Activated T-cell treated with anti-CD3 and anti-CD28 coated beads, Interleukin-2, amount 50 U/mL, for 24 hours (primary cell): ENCODE data around the gene ARL3.

Experiments
- DNase-seq: peaks from one replicate; pipeline ENCODE4 v3.0.0-alpha.2; 2020
- H3K27ac Mint-ChIP-seq: 2 replicates; pipeline ENCODE4 v1.8.0; 2020; ENCODE audit warnings: mild to moderate bottlenecking, mixed read lengths
- H3K27me3 Mint-ChIP-seq: 2 replicates; pipeline ENCODE4 v1.8.0; 2020; ENCODE audit warnings: mixed read lengths
- H3K36me3 Mint-ChIP-seq: 2 replicates; pipeline ENCODE4 v1.8.0; 2020; ENCODE audit warnings: low read depth, mixed read lengths
- H3K4me1 Mint-ChIP-seq: 2 replicates; pipeline ENCODE4 v1.8.0; 2020; ENCODE audit warnings: low read depth, mixed read lengths
- H3K4me3 Mint-ChIP-seq: 2 replicates; pipeline ENCODE4 v1.8.0; 2020; ENCODE audit warnings: mild to moderate bottlenecking, moderate library complexity, mixed read lengths
- H3K9me3 Mint-ChIP-seq: 2 replicates; pipeline ENCODE4 v1.8.0; 2020; ENCODE audit warnings: mixed read lengths

ARL3 gene

GRCh38 chr10:102641880-102642735, 72.1 kb downstream of the ARL3 start:
- Mint-ChIP-seq H3K36me3 (peaks cover 25% of the 10 kb centered on the region), H3K9me3 (no peaks in the 10 kb centered on the region), H3K4me1 (peaks cover 19% of the 10 kb centered on the region), H3K4me3 (peak overlapping the region; percentile 85), H3K27ac (peak overlapping the region; percentile 93), H3K27me3 (no peaks in the 10 kb centered on the region)
- peak; percentile 98 for DNase-seq

- Mint-ChIP-seq H3K27me3 (no peaks in the 10 kb centered on the region), H3K9me3 (no peaks in the 10 kb centered on the region), H3K4me3 (peak overlapping the region; percentile 85), H3K27ac (peak overlapping the region; percentile 93), H3K4me1 (peaks cover 17% of the 10 kb centered on the region), H3K36me3 (peaks cover 18% of the 10 kb centered on the region)
- DNase-seq, result no peak
Measured at GRCh38 chr10:102641402-102641801, 72.8 kb downstream of the ARL3 start.

- DNase-seq, result no peak
- H3K4me1 Mint-ChIP-seq, result peaks cover 26% of the 10 kb centered on the region
- no peak overlapping the region for H3K27ac Mint-ChIP-seq
- no peaks in the 10 kb centered on the region for H3K9me3 Mint-ChIP-seq
- no peak overlapping the region for H3K4me3 Mint-ChIP-seq
- peaks cover under 1% of the 10 kb centered on the region for H3K36me3 Mint-ChIP-seq
- no peaks in the 10 kb centered on the region for H3K27me3 Mint-ChIP-seq
Measured at GRCh38 chr10:102639537-102639936, 74.7 kb downstream of the ARL3 start.

- no peaks in the 10 kb centered on the region for H3K9me3 Mint-ChIP-seq
- no peak for DNase-seq
- H3K27me3 Mint-ChIP-seq, result no peaks in the 10 kb centered on the region
- H3K4me1 Mint-ChIP-seq, result peaks cover 50% of the 10 kb centered on the region
- H3K27ac Mint-ChIP-seq, result peak overlapping the region; percentile 27
- peaks cover 3% of the 10 kb centered on the region for H3K36me3 Mint-ChIP-seq
- H3K4me3 Mint-ChIP-seq, result no peak overlapping the region
Measured at GRCh38 chr10:102635377-102635776, 78.8 kb downstream of the ARL3 start.

- H3K4me3 Mint-ChIP-seq, result no peak overlapping the region
- peaks cover 50% of the 10 kb centered on the region for H3K4me1 Mint-ChIP-seq
- H3K36me3 Mint-ChIP-seq, result peaks cover 8% of the 10 kb centered on the region
- H3K27ac Mint-ChIP-seq, result peak overlapping the region; percentile 87
- H3K27me3 Mint-ChIP-seq, result no peaks in the 10 kb centered on the region
- no peak for DNase-seq
- H3K9me3 Mint-ChIP-seq, result no peaks in the 10 kb centered on the region
Measured at GRCh38 chr10:102634686-102635085, 79.5 kb downstream of the ARL3 start.

- Mint-ChIP-seq H3K36me3 (peaks cover 8% of the 10 kb centered on the region), H3K4me3 (peak overlapping the region; percentile 36), H3K27me3 (no peaks in the 10 kb centered on the region), H3K9me3 (no peaks in the 10 kb centered on the region), H3K27ac (peak overlapping the region; percentile 87), H3K4me1 (peaks cover 50% of the 10 kb centered on the region)
- no peak for DNase-seq
Measured at GRCh38 chr10:102633848-102634247, 80.3 kb downstream of the ARL3 start.

GRCh38 chr10:102633287-102633686, 80.9 kb downstream of the ARL3 start:
- peaks cover 50% of the 10 kb centered on the region for H3K4me1 Mint-ChIP-seq
- no peaks in the 10 kb centered on the region for H3K9me3 Mint-ChIP-seq
- peak overlapping the region; percentile 36 for H3K4me3 Mint-ChIP-seq
- peak overlapping the region; percentile 87 for H3K27ac Mint-ChIP-seq
- H3K36me3 Mint-ChIP-seq, result peaks cover 8% of the 10 kb centered on the region
- DNase-seq, result peak; percentile 55
- H3K27me3 Mint-ChIP-seq, result no peaks in the 10 kb centered on the region

GRCh38 chr10:102632394-102633111, 81.6 kb downstream of the ARL3 start:
- no peaks in the 10 kb centered on the region for H3K9me3 Mint-ChIP-seq
- H3K36me3 Mint-ChIP-seq, result peaks cover 8% of the 10 kb centered on the region
- peaks cover 50% of the 10 kb centered on the region for H3K4me1 Mint-ChIP-seq
- no peak for DNase-seq
- no peak overlapping the region for H3K4me3 Mint-ChIP-seq
- no peaks in the 10 kb centered on the region for H3K27me3 Mint-ChIP-seq
- peak overlapping the region; percentile 87 for H3K27ac Mint-ChIP-seq

GRCh38 chr10:102631525-102632393, 82.4 kb downstream of the ARL3 start:
- no peak for DNase-seq
- Mint-ChIP-seq H3K27ac (peak overlapping the region; percentile 87), H3K4me1 (peaks cover 48% of the 10 kb centered on the region), H3K27me3 (no peaks in the 10 kb centered on the region), H3K4me3 (no peak overlapping the region), H3K9me3 (no peaks in the 10 kb centered on the region), H3K36me3 (peaks cover 9% of the 10 kb centered on the region)

- peaks cover 42% of the 10 kb centered on the region for H3K4me1 Mint-ChIP-seq
- H3K27me3 Mint-ChIP-seq, result no peaks in the 10 kb centered on the region
- no peak overlapping the region for H3K4me3 Mint-ChIP-seq
- DNase-seq, result no peak
- peaks cover 9% of the 10 kb centered on the region for H3K36me3 Mint-ChIP-seq
- peak overlapping the region; percentile 82 for H3K27ac Mint-ChIP-seq
- no peaks in the 10 kb centered on the region for H3K9me3 Mint-ChIP-seq
Measured at GRCh38 chr10:102630663-102631062, 83.5 kb downstream of the ARL3 start.

- Mint-ChIP-seq H3K4me1 (peaks cover 35% of the 10 kb centered on the region), H3K9me3 (no peaks in the 10 kb centered on the region), H3K4me3 (no peak overlapping the region), H3K27me3 (no peaks in the 10 kb centered on the region), H3K36me3 (peaks cover 9% of the 10 kb centered on the region), H3K27ac (peak overlapping the region; percentile 82)
- DNase-seq, result no peak
Measured at GRCh38 chr10:102629661-102630614, 84.3 kb downstream of the ARL3 start.

- Mint-ChIP-seq H3K36me3 (peaks cover 9% of the 10 kb centered on the region), H3K27me3 (no peaks in the 10 kb centered on the region), H3K9me3 (no peaks in the 10 kb centered on the region), H3K4me3 (no peak overlapping the region), H3K27ac (no peak overlapping the region), H3K4me1 (peaks cover 21% of the 10 kb centered on the region)
- no peak for DNase-seq
Measured at GRCh38 chr10:102628451-102628911, 85.7 kb downstream of the ARL3 start.

GRCh38 chr10:102627736-102628293, 86.4 kb downstream of the ARL3 start:
- DNase-seq, result no peak
- Mint-ChIP-seq H3K9me3 (no peaks in the 10 kb centered on the region), H3K27ac (peak overlapping the region; percentile 55), H3K36me3 (peaks cover 9% of the 10 kb centered on the region), H3K4me1 (peaks cover 14% of the 10 kb centered on the region), H3K27me3 (no peaks in the 10 kb centered on the region), H3K4me3 (no peak overlapping the region)
